Urothelium cell line (cell line): ENCODE results near the gene PAGR1.
"Not testable (repeated sequence)": the region's sequence is repeated elsewhere in the genome, so short reads cannot be mapped to it uniquely, and the experiment has no call there.

Source experiments
- DNase-seq: peaks from one replicate; pipeline ENCODE4 v3.0.0; 2011; ENCODE audit warnings: low spot score, mixed read lengths
- FAIRE-seq: peaks from 2 replicates; lab custom pipeline; 2011; peaks lifted over from hg19 to GRCh38; lab: Jason Lieb, UNC

Gene PAGR1

GRCh38 chr16:29862383-29862883 lies 46.5 kb downstream of the PAGR1 start:
- FAIRE-seq (no peak), DNase-seq (peak; percentile 12)

- FAIRE-seq = no peak
- DNase-seq = peak; percentile 92
These were observed 47.1 kb downstream of the PAGR1 start, which contains the start of gene CDIPT for GRCh38 chr16:29862884-29863668. Gene CDIPT (minus strand): TSS chr16:29863226. CDS start chr16:29862857, 369 bp downstream.

GRCh38 chr16:29863669-29863984 lies 47.7 kb downstream of the PAGR1 start:
- DNase-seq = no peak
- FAIRE-seq = no peak

GRCh38 chr16:29864205-29864604 lies 48.3 kb downstream of the PAGR1 start:
- DNase-seq = no peak

GRCh38 chr16:29868396-29869009 lies 52.6 kb downstream of the PAGR1 start:
- FAIRE-seq (no peak), DNase-seq (no peak)

More at GRCh38 chr16:29864205-29864604, 48.3 kb downstream of the PAGR1 start:
- FAIRE-seq = no peak

- not testable (repeated sequence) for FAIRE-seq, DNase-seq
These were observed 53.1 kb downstream of the PAGR1 start for GRCh38 chr16:29869067-29869466.
